ENCODE measurements around the gene RPS3. TPM values are rescaled to one million over a fixed set of nuclear protein-coding genes. Genes with fewer than 3 reads are reported as not detected.

RPS3 gene
- total RNA-seq, 1 experiment from 2014 or later: 4,109 TPM

DNA sequence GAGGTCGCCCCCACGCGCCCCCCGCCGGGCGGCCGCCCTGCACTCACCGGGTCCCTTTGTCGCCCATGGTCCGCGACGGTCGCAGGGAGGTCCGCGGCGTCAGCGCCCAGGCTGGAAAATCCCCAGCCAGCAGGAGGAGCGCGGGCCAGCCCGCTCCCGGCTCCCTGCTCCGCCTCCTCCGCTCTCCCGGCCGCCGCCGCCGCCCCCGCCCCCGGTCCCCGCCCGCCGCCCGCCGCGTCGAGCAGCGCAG is 47.9 kb upstream of the RPS3 start, which contains the start of gene ARRB1:
ARRB1 (minus strand) TSS at position 121 of the 250 bp plus-strand sequence; CDS start at position 67, 54 bp downstream.
- Histone ChIP-seq H3K36me3 (ENCODE audit: control insufficient read depth in 1 of 2, insufficient read depth in 2 of 2, low read length in 2 of 2) (no peaks in the 10 kb centered on the region), H2AFZ (ENCODE audit: low read depth, low read length, poor library complexity, severe bottlenecking) (peak within 1 kb of the TSS; percentile 68), H3K27ac (ENCODE audit: low read depth, low read length) (peak within 1 kb of the TSS; percentile 79; the same call in 1 of the 2 replicates), H3K9me2 (ENCODE audit: insufficient read depth) (no peaks in the 10 kb centered on the region), H3K79me2 (ENCODE audit: insufficient read depth, low read length) (peaks cover 17% of the 10 kb centered on the region; the same call in 1 of the 2 replicates), H3K4me1 (ENCODE audit: control insufficient read depth in 1 of 2, insufficient read depth in 2 of 2, low read length in 2 of 2) (peaks cover 19 to 59% of the 10 kb centered on the region in 2 experiments; a peak in 3 of 4 replicates), H4K20me1 (ENCODE audit: insufficient read depth) (no peaks in the 10 kb centered on the region), H3K27me3 (ENCODE audit: insufficient read depth, low read length) (no peaks in the 10 kb centered on the region), H3K9me3 (ENCODE audit: control insufficient read depth in 1 of 2, insufficient read depth in 1 of 2, low read depth in 1 of 2, low read length in 2 of 2) (no peaks in the 10 kb centered on the region), H3K4me3 (replicated peaks in 1 of 2; ENCODE audit: low read depth in 1 of 2, low read length in 2 of 2) (peak within 1 kb of the TSS; percentile 60 to 86), H3K9ac (ENCODE audit: low read length) (peak within 1 kb of the TSS; percentile 85), H3K4me2 (ENCODE audit: low read length) (peak within 1 kb of the TSS; percentile 99)
- ATAC-seq (no peak), DNase-seq (ENCODE audit: low read depth, low spot score) (no peak)
- TF ChIP-seq ZFX (IDR thresholded peaks at IDR 0.05): no peak; the same call in 1 of the 2 replicates
- TF ChIP-seq, protein P1, sequence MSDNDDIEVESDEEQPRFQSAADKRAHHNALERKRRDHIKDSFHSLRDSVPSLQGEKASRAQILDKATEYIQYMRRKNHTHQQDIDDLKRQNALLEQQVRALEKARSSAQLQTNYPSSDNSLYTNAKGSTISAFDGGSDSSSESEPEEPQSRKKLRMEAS (IDR thresholded peaks at IDR 0.05): no peak
- intact Hi-C loops (cut with micrococcal nuclease): no loop called here
- ChIA-PET CTCF (no interaction called here), POLR2A (no interaction called here), RAD21 (ENCODE audit: low non-redundant PET in 1 of 2, low total read pairs in 2 of 2, uncharacterized antibody in 2 of 2, unreplicated experiment in 2 of 2) (no interaction called here)
- BruUV-seq (replicated peaks): no TSS peak

DNA sequence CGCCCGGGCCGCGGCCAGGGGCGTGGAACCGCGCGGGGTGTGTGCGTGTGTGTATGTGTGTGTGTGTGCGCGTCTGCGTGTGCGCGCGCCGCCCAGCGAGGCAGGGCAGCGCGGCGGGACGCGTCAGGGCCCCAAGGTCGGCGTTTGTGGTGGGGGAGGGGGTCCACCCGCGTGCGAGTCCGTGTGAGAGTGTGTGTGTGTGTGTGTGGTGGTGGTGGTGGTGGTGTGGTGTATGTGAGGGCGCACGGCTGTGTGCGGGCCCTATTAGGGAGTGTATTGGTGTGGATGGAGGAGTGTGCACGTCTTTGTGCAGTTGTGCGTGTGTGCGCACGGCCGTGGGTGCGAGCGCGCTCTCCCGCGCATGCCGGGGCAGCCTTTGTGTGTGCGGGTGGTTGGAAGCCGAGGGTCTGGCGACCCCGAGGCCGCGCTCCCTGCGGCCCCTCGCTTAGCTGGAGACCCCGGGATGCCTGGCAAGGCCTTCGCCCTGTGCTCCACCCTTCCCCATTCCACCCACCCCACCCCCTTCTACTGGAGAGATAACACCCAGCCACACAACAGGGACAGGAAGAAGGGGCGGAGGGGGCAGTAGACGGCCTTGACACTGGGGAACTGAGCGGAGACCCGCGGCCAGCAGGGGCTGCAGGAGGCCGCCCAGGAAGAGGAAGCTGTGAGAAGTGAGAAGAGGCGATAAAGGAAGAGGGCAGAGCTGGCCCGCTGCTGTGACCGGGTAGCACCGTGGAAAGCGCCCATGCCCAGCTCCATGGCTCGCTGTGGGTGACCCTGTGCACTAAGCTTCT is 47.3 kb upstream of the RPS3 start:
- H3K9ac ChIP-seq (ENCODE audit: low read length): peak overlapping the region; percentile 85
- peaks cover 16% of the 10 kb centered on the region; the same call in 1 of the 2 replicates for H3K79me2 ChIP-seq (ENCODE audit: insufficient read depth, low read length)
- peak; percentile 73 for ATAC-seq
- H3K27me3 ChIP-seq (ENCODE audit: insufficient read depth, low read length): no peaks in the 10 kb centered on the region
- ChIA-PET POLR2A (no interaction called here), RAD21 (ENCODE audit: low non-redundant PET in 1 of 2, low total read pairs in 2 of 2, uncharacterized antibody in 2 of 2, unreplicated experiment in 2 of 2) (no interaction called here), CTCF (no interaction called here)
- H3K27ac ChIP-seq (ENCODE audit: low read depth, low read length): peak overlapping the region; percentile 79; the same call in 1 of the 2 replicates
- no peaks in the 10 kb centered on the region for H3K9me3 ChIP-seq (ENCODE audit: control insufficient read depth in 1 of 2, insufficient read depth in 1 of 2, low read depth in 1 of 2, low read length in 2 of 2)
- H3K4me2 ChIP-seq (ENCODE audit: low read length): peak overlapping the region; percentile 99
- BruUV-seq (replicated peaks): TSS peak; percentile 71
- intact Hi-C loops (cut with micrococcal nuclease): no loop called here
- H3K36me3 ChIP-seq (ENCODE audit: control insufficient read depth in 1 of 2, insufficient read depth in 2 of 2, low read length in 2 of 2): no peaks in the 10 kb centered on the region
- no peak for DNase-seq (ENCODE audit: low read depth, low spot score)
- H2AFZ ChIP-seq (ENCODE audit: low read depth, low read length, poor library complexity, severe bottlenecking): peak overlapping the region; percentile 68
- no peaks in the 10 kb centered on the region for H4K20me1 ChIP-seq (ENCODE audit: insufficient read depth)
- H3K9me2 ChIP-seq (ENCODE audit: insufficient read depth): no peaks in the 10 kb centered on the region
- H3K4me1 ChIP-seq (ENCODE audit: control insufficient read depth in 1 of 2, insufficient read depth in 2 of 2, low read length in 2 of 2): peaks cover 19 to 59% of the 10 kb centered on the region in 2 experiments; a peak in 3 of 4 replicates
- peak overlapping the region; percentile 60 to 86 for H3K4me3 ChIP-seq (replicated peaks in 1 of 2; ENCODE audit: low read depth in 1 of 2, low read length in 2 of 2)
- TF ChIP-seq, protein P2, sequence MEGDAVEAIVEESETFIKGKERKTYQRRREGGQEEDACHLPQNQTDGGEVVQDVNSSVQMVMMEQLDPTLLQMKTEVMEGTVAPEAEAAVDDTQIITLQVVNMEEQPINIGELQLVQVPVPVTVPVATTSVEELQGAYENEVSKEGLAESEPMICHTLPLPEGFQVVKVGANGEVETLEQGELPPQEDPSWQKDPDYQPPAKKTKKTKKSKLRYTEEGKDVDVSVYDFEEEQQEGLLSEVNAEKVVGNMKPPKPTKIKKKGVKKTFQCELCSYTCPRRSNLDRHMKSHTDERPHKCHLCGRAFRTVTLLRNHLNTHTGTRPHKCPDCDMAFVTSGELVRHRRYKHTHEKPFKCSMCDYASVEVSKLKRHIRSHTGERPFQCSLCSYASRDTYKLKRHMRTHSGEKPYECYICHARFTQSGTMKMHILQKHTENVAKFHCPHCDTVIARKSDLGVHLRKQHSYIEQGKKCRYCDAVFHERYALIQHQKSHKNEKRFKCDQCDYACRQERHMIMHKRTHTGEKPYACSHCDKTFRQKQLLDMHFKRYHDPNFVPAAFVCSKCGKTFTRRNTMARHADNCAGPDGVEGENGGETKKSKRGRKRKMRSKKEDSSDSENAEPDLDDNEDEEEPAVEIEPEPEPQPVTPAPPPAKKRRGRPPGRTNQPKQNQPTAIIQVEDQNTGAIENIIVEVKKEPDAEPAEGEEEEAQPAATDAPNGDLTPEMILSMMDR (IDR thresholded peaks at IDR 0.05 in 2 of 3, conservative IDR thresholded peaks at IDR 0.05 in 1 of 3; ENCODE audit: borderline replicate concordance in 1 of 3, insufficient read depth in 1 of 3, low read depth in 2 of 3, low read length in 2 of 3): no peak
- TF ChIP-seq SIN3A (IDR thresholded peaks at IDR 0.05; ENCODE audit: low read depth) (no peak), TCF7L2 (IDR thresholded peaks at IDR 0.05; ENCODE audit: borderline replicate concordance, extremely low read depth, insufficient read depth, insufficient read length) (no peak), POLR2AphosphoS5 (IDR thresholded peaks at IDR 0.05; ENCODE audit: low read depth, low read length) (peak; percentile 27; the same call in 1 of the 2 replicates), RAD21 (IDR thresholded peaks at IDR 0.05; ENCODE audit: low read depth) (no peak), POLR2A (IDR thresholded peaks at IDR 0.05; ENCODE audit: borderline replicate concordance, extremely low read depth, insufficient read depth, insufficient read length) (peak; percentile 32), ELF1 (IDR thresholded peaks at IDR 0.05; ENCODE audit: borderline replicate concordance, low read depth) (no peak), SP1 (IDR thresholded peaks at IDR 0.05; ENCODE audit: low read depth) (no peak), CEBPB (IDR thresholded peaks at IDR 0.05; ENCODE audit: low read depth) (no peak), CBX3 (IDR thresholded peaks at IDR 0.05; ENCODE audit: low read depth) (no peak), ZNF274 (IDR thresholded peaks at IDR 0.05; ENCODE audit: low read depth, low read length) (no peak)
- TF ChIP-seq, protein P1 (IDR thresholded peaks at IDR 0.05): peak; percentile 54; the same call in 1 of the 2 replicates
- TF ChIP-seq, protein P3, sequence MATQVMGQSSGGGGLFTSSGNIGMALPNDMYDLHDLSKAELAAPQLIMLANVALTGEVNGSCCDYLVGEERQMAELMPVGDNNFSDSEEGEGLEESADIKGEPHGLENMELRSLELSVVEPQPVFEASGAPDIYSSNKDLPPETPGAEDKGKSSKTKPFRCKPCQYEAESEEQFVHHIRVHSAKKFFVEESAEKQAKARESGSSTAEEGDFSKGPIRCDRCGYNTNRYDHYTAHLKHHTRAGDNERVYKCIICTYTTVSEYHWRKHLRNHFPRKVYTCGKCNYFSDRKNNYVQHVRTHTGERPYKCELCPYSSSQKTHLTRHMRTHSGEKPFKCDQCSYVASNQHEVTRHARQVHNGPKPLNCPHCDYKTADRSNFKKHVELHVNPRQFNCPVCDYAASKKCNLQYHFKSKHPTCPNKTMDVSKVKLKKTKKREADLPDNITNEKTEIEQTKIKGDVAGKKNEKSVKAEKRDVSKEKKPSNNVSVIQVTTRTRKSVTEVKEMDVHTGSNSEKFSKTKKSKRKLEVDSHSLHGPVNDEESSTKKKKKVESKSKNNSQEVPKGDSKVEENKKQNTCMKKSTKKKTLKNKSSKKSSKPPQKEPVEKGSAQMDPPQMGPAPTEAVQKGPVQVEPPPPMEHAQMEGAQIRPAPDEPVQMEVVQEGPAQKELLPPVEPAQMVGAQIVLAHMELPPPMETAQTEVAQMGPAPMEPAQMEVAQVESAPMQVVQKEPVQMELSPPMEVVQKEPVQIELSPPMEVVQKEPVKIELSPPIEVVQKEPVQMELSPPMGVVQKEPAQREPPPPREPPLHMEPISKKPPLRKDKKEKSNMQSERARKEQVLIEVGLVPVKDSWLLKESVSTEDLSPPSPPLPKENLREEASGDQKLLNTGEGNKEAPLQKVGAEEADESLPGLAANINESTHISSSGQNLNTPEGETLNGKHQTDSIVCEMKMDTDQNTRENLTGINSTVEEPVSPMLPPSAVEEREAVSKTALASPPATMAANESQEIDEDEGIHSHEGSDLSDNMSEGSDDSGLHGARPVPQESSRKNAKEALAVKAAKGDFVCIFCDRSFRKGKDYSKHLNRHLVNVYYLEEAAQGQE (IDR thresholded peaks at IDR 0.05; ENCODE audit: low read depth): no peak
